Breast epithelium (tissue), 3 donors: ENCODE results near the gene CDS1.

Experiments used
- CTCF ChIP-seq, 3 donors: fragments of 450-650 bp; IDR thresholded peaks; one replicate each; pipeline ENCODE4 v1.5.1; 2016 to 2017; ENCODE audit warnings: antibody characterized with exemption in 3 of 3, mild to moderate bottlenecking in 3 of 3, moderate library complexity in 3 of 3
- POLR2A ChIP-seq: fragments of 450-650 bp; IDR thresholded peaks from one replicate; pipeline ENCODE4 v1.6.1; 2016; ENCODE audit warnings: antibody characterized with exemption, mild to moderate bottlenecking, moderate library complexity

- TF ChIP-seq CTCF (IDR thresholded peaks at IDR 0.05) (no peak), POLR2A (no peak)
Measured at GRCh38 chr4:84699001-84699671, 116.2 kb downstream of the CDS1 start.
